Gastroesophageal sphincter (tissue), 3 donors: Measurements from ENCODE around the gene NRXN2.

Experiments
- CTCF ChIP-seq, 4 experiments: fragments of 200-600 bp in 2 of 4; fragments of 450-650 bp in 2 of 4; sonication (generic) in 1 of 4; IDR thresholded peaks; one replicate each; pipeline ENCODE4 v1.5.1; 2017 to 2019; ENCODE audit warnings: antibody characterized with exemption in 4 of 4, mild to moderate bottlenecking in 2 of 4, moderate library complexity in 2 of 4
- EP300 ChIP-seq: sonication (generic); formaldehyde crosslinking; IDR thresholded peaks from one replicate; pipeline ENCODE4 v1.6.1; 2017; ENCODE audit warnings: antibody characterized with exemption, mild to moderate bottlenecking
- POLR2A ChIP-seq, 2 donors: fragments of 450-650 bp; IDR thresholded peaks; one replicate each; pipeline ENCODE4 v1.6.1; 2017; ENCODE audit warnings: antibody characterized with exemption in 2 of 2, mild to moderate bottlenecking in 2 of 2, moderate library complexity in 1 of 2
- POLR2AphosphoS5 ChIP-seq: sonication (generic); formaldehyde crosslinking; IDR thresholded peaks from one replicate; pipeline ENCODE4 v1.6.1; 2017; ENCODE audit warnings: antibody characterized with exemption

- TF ChIP-seq POLR2A (IDR thresholded peaks at IDR 0.05) (no peak), CTCF (IDR thresholded peaks at IDR 0.05) (no peak), EP300 (no peak), POLR2AphosphoS5 (no peak)
Measured at GRCh38 chr11:64622681-64623080, 100.3 kb downstream of the NRXN2 start.
